HCT116 (cell line): ENCODE data around the gene BATF2.

ENCODE experiments used
- TF ChIP-seq, protein P1 (sequence below), 3 experiments: fragments of 200-600 bp in 1 of 3; sonication (generic) in 1 of 3; IDR thresholded peaks in 2 of 3; conservative IDR thresholded peaks in 1 of 3; 2 replicates each; pipeline ENCODE4 v1.5.1; 2012 to 2017; ENCODE audit warnings: low read depth in 2 of 3, low read length in 2 of 3, antibody characterized with exemption in 1 of 3, borderline replicate concordance in 1 of 3, control low read depth in 1 of 3, mild to moderate bottlenecking in 1 of 3, mixed read lengths in 1 of 3, mixed run types in 1 of 3, moderate library complexity in 1 of 3; ENCODE audit not compliant: insufficient read depth in 1 of 3
- TF ChIP-seq, protein P2 (sequence below): IDR thresholded peaks from 2 replicates; pipeline ENCODE4 v1.6.1; 2011; ENCODE audit warnings: mild to moderate bottlenecking, low read length, moderate library complexity; ENCODE audit not compliant: insufficient replicate concordance; ENCODE audit errors: extremely low read depth
- TF ChIP-seq, protein P3 (sequence below): IDR thresholded peaks from 2 replicates; pipeline ENCODE4 v1.6.1; 2012

DNA sequence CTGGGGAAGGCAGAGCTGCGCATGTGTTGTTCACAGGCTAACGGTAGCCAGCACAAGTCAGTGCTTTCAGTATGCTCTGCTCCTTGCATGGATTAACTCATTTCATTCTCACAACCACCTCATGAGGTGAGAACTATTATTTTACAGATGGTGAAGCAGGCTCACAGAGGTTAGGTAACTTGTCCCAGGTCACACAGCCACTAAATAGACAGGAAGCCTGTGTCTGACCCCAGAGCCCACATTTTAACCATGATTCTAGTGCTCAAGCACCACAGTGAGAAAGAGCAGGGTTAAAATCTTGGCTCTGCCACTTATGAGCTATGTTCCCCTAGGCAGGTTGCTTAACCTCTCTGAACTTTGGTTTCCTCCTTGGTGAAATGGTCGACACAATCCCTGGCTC, 24.2 kb upstream of the BATF2 start:
- TF ChIP-seq, protein P1, sequence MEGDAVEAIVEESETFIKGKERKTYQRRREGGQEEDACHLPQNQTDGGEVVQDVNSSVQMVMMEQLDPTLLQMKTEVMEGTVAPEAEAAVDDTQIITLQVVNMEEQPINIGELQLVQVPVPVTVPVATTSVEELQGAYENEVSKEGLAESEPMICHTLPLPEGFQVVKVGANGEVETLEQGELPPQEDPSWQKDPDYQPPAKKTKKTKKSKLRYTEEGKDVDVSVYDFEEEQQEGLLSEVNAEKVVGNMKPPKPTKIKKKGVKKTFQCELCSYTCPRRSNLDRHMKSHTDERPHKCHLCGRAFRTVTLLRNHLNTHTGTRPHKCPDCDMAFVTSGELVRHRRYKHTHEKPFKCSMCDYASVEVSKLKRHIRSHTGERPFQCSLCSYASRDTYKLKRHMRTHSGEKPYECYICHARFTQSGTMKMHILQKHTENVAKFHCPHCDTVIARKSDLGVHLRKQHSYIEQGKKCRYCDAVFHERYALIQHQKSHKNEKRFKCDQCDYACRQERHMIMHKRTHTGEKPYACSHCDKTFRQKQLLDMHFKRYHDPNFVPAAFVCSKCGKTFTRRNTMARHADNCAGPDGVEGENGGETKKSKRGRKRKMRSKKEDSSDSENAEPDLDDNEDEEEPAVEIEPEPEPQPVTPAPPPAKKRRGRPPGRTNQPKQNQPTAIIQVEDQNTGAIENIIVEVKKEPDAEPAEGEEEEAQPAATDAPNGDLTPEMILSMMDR (IDR thresholded peaks at IDR 0.05 in 2 of 3, conservative IDR thresholded peaks at IDR 0.05 in 1 of 3; ENCODE audit: borderline replicate concordance in 1 of 3, insufficient read depth in 1 of 3, low read depth in 2 of 3, low read length in 2 of 3), result no peak
- TF ChIP-seq, protein P2, sequence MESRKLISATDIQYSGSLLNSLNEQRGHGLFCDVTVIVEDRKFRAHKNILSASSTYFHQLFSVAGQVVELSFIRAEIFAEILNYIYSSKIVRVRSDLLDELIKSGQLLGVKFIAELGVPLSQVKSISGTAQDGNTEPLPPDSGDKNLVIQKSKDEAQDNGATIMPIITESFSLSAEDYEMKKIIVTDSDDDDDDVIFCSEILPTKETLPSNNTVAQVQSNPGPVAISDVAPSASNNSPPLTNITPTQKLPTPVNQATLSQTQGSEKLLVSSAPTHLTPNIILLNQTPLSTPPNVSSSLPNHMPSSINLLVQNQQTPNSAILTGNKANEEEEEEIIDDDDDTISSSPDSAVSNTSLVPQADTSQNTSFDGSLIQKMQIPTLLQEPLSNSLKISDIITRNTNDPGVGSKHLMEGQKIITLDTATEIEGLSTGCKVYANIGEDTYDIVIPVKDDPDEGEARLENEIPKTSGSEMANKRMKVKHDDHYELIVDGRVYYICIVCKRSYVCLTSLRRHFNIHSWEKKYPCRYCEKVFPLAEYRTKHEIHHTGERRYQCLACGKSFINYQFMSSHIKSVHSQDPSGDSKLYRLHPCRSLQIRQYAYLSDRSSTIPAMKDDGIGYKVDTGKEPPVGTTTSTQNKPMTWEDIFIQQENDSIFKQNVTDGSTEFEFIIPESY, result no peak
- TF ChIP-seq, protein P3, sequence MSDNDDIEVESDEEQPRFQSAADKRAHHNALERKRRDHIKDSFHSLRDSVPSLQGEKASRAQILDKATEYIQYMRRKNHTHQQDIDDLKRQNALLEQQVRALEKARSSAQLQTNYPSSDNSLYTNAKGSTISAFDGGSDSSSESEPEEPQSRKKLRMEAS, result no peak
